Heart left ventricle (tissue), 16 donors: ENCODE measurements around the gene ESPN. TPM values are rescaled to one million over a fixed set of nuclear protein-coding genes. Genes with fewer than 3 reads are reported as not detected.

Experiments used
- ATAC-seq, 4 donors: fragments of 200-7000 bp; cut with Tn5 transposase; one replicate each; pipeline ENCODE4 v1.9.1; 2020 to 2022; ENCODE audit warnings: moderate library complexity in 4 of 4, mild to moderate bottlenecking in 3 of 4, moderate number of reproducible peaks in 1 of 4
- DNase-seq, 5 donors: peaks; one replicate each; pipeline ENCODE4 v3.0.0-alpha.2; 2020
- H3K27ac ChIP-seq, 12 donors: fragments of 200-600 bp; sonication (generic) in 4 of 12; one replicate each; pipeline versions ENCODE4 v1.5.0 to v1.8.0; 2016 to 2022; ENCODE audit warnings: mild to moderate bottlenecking in 2 of 12
- H3K27me3 ChIP-seq, 9 donors: fragments of 200-600 bp; sonication (generic) in 2 of 9; one replicate each; pipeline versions ENCODE4 v1.5.1 to v1.8.0; 2016 to 2022; ENCODE audit warnings: mild to moderate bottlenecking in 3 of 9
- H3K36me3 ChIP-seq, 9 donors: fragments of 200-600 bp; sonication (generic) in 2 of 9; one replicate each; pipeline versions ENCODE4 v1.5.0 to v1.8.0; 2018 to 2022; ENCODE audit warnings: mild to moderate bottlenecking in 2 of 9
- H3K4me1 ChIP-seq, 12 donors: fragments of 200-600 bp; sonication (generic) in 4 of 12; one replicate each; pipeline versions ENCODE4 v1.5.0 to v1.8.0; 2016 to 2022; ENCODE audit warnings: mild to moderate bottlenecking in 3 of 12
- H3K4me3 ChIP-seq, 12 donors: fragments of 200-600 bp; sonication (generic) in 4 of 12; one replicate each; pipeline versions ENCODE4 v1.5.0 to v1.8.0; 2017 to 2022; ENCODE audit warnings: mild to moderate bottlenecking in 9 of 12, moderate library complexity in 4 of 12
- H3K9me3 ChIP-seq, 12 donors: fragments of 200-600 bp; sonication (generic) in 4 of 12; one replicate each; pipeline versions ENCODE4 v1.5.0 to v1.8.0; 2016 to 2022; ENCODE audit warnings: mild to moderate bottlenecking in 1 of 12
- POLR2A ChIP-seq, 2 donors: fragments of 450-650 bp; IDR thresholded peaks; one replicate each; pipeline ENCODE4 v1.6.1; 2017; ENCODE audit warnings: antibody characterized with exemption in 2 of 2, mild to moderate bottlenecking in 2 of 2, moderate library complexity in 2 of 2
- WGBS, 4 donors: extraction: QIAGEN DNeasy Blood & Tissue Kit in 2 of 4; methylation state at CpG; one replicate each; pipeline versions ENCODE4 v1.1.5 to v1.1.7; 2013 to 2018; 5-methylcytosine and 5-hydroxymethylcytosine counted together
- intact Hi-C, 10 donors: fragments of 100-400 bp; cut with DNase I; formaldehyde crosslinking; loops; one replicate each; pipeline versions ENCODE4 v1.11.1 to v1.14.2; 2022
- polyA plus RNA-seq, 2 donors: library from polyadenylated mRNA; stranded (reverse); fragments of 200-250 nt; gene quantifications; one replicate each; pipeline ENCODE4 v1.2.3, GENCODE V29; 2013
- total RNA-seq, 9 donors: library from RNA; depleted of rRNA in 2 of 9; stranded (reverse); fragments of >200 nt in 2 of 9; fragmentation: NEBNext Ultra II Directional in 3 of 9; extraction: Animal tissue kit (Norgen Biotek cat#: 25700) in 3 of 9; gene quantifications; one replicate each; pipeline versions ENCODE4 v1.1.0 to v1.2.4, GENCODE V29; 2016 to 2023
- TF ChIP-seq, protein P1 (sequence below), 12 donors: fragments of 200-600 bp; sonication (generic) in 4 of 12; IDR thresholded peaks; one replicate each; pipeline versions ENCODE4 v1.5.0 to v1.8.0; 2018 to 2022; ENCODE audit warnings: antibody characterized with exemption in 12 of 12, mild to moderate bottlenecking in 5 of 12
- donor health status: ischemic (EF 13 %, LVEDD 7.1; RV severe dilation, severe dysfunction).
- donor health status: healthy with polysubstance abuse.
- donor health status: DM: no; HTN: yes; CAD: no.
- donor health status: DM: no; HTN: no; CAD: no.
- donor health status: ischemic (EF 25% LVEDD 6.9; RV normal size, moderate dysfunction).
- donor health status: ischemic (EF 25% LVEDD 5.7; RV mildly dilated, moderate dysfunction).
- donor health status: healthy.
- donor health status: DM: yes; HTN: yes; CAD: no.
- donor health status: ischemic (EF 35%, LVEDD 5.7; RV mildly dilated, moderate dysfunction).
- donor health status: nonischemic (EF 11% LVEDD 7.7; RV severe dilation, severe dysfunction).
- donor health status: DM: yes; HTN: yes; CAD: no.
- donor health status: PGD.
- donor health status: ischemic (EF 29% LVEDD 5.4; RV normal size, mild dysfunction).
- donor health status: nonischemic (EF 23%, LVEDD 6.1; RV moderate dilation, normal function).

The ESPN gene
- total and polyA plus RNA-seq, 11 donors: 0.10 to 1.3 (median 0.21) TPM; not detected in 6

DNA sequence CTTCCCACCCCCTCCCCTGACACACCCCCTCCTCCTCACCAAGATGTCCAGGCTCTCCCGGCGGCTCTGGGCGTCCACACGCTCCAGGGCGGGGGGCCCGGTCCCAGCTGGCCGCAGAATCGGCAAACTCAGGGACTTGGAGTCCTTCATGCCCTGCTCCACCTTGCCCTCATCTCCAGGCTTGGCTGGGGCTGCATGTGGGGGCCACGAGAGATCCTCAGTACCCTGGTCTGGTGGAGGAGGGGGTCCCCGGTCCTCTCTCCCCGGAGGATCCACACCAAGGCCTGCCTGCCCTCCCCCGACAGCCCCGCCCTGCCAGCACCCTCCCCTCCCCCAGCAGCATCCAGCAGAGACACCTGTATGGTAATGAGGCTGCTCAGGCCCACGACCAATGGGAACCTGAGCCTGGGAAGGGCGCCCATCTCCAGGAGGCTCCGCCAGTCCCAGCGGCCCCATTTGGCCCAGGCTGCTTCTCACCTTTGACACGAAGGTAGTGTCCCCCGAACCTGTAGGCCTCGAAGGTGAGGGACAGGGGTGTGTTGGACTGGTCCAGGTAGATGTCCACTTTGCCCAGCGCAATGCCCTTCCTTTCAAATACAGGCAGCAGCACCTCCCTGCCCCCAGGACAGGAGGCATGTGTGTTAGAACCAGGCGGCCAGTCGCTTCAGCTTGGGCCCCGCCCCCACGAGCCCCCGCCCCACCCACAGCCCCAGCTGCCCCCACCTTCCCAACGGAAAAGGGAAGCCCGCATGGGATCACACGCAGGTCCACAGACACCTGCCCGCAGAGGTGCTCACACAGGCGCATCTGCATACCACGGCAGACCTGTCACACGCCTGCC is 49.6 kb downstream of the ESPN start:
- WGBS, 4 donors: 83 to 89% (median 87%) methylated on average over 12 to 33 of the region's 33 CpGs
- H3K9me3 ChIP-seq: no peaks in the 10 kb centered on the region
- peaks cover 0 to 6% (median 0%) of the 10 kb centered on the region in 12 donors for H3K4me1 ChIP-seq
- DNase-seq (no peak), ATAC-seq (no peak)
- intact Hi-C loops: no loop called here
- no peak overlapping the region for H3K27ac ChIP-seq
- no peaks in the 10 kb centered on the region for H3K27me3 ChIP-seq
- TF ChIP-seq, protein P1, sequence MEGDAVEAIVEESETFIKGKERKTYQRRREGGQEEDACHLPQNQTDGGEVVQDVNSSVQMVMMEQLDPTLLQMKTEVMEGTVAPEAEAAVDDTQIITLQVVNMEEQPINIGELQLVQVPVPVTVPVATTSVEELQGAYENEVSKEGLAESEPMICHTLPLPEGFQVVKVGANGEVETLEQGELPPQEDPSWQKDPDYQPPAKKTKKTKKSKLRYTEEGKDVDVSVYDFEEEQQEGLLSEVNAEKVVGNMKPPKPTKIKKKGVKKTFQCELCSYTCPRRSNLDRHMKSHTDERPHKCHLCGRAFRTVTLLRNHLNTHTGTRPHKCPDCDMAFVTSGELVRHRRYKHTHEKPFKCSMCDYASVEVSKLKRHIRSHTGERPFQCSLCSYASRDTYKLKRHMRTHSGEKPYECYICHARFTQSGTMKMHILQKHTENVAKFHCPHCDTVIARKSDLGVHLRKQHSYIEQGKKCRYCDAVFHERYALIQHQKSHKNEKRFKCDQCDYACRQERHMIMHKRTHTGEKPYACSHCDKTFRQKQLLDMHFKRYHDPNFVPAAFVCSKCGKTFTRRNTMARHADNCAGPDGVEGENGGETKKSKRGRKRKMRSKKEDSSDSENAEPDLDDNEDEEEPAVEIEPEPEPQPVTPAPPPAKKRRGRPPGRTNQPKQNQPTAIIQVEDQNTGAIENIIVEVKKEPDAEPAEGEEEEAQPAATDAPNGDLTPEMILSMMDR (IDR thresholded peaks at IDR 0.05): no peak
- TF ChIP-seq POLR2A (IDR thresholded peaks at IDR 0.05): no peak
- H3K36me3 ChIP-seq: peaks cover 0 to 77% (median 43%) of the 10 kb centered on the region in 9 donors
- H3K4me3 ChIP-seq: no peak overlapping the region

DNA sequence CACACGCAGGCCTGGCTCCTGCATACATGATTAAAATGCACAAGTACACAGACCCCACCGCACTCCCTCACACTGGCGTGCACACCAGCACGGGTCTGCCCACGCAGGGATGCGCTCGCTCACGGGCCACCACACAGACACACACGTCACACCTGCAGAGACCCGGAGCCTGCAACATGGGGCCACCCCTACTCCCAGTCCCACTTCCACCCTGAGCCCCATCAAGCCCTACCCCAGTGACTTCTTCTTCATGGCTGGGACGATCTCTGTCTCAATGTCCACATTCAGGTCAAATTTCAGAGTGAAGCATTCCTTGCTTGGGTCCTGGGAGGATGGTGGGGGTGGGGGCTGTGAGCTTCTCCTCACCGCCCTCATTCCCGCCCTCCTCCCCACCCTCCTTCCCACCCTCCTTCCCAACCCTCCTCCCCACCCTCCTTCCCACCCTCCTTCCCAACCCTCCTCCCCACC is 50.3 kb downstream of the ESPN start:
- ATAC-seq (no peak), DNase-seq (no peak)
- WGBS, 4 donors: 83 to 86% (median 85%) methylated on average over 13 of the region's 13 CpGs
- Histone ChIP-seq H3K9me3 (no peaks in the 10 kb centered on the region), H3K27me3 (no peaks in the 10 kb centered on the region), H3K36me3 (peaks cover 0 to 71% (median 37%) of the 10 kb centered on the region in 9 donors), H3K27ac (no peak overlapping the region), H3K4me1 (peaks cover 0 to 6% (median 0%) of the 10 kb centered on the region in 12 donors), H3K4me3 (no peak overlapping the region)
- TF ChIP-seq POLR2A (IDR thresholded peaks at IDR 0.05): no peak
- TF ChIP-seq, protein P1 (IDR thresholded peaks at IDR 0.05): no peak
- intact Hi-C loops: no loop called here

DNA sequence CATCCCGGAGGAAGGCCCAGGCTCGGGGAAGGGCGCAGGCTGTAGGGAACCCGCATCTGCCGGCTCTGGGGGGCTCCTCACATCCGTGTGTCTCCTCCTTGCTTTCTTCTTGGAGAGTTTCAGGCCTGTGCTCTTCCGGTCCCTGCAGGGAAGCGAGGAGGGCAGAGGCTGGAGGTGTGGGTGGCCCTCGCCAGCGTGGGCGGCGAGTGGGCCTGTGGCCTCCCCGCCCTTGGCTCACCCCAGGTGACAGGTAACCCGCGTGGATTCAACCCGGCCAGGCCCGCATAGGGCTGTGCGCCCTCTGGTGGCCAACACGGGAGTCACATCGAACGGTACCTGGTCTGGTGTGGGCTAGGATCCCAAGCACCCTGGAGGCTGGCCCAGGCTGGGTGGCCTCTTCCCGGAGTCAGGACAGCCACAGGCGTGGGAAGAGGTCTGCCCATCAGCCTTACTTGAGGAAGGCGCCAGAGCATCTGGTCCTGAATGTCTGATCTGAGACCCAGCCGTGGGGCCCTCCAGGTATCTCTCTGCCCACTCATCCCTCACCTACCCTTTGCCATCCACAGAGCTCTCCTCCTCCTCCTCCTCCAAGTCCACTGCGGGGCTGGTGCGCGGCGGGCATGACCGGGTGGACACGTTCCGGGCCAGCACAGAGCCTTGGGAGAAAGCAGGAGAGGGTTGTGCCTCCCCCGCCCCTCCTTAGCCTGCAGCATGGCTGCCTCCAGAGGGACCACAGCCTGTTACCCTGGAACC is 51.0 kb downstream of the ESPN start:
- H3K4me3 ChIP-seq: no peak overlapping the region
- DNase-seq: peak in 4 of 5 donors; percentile 55 to 82 (median 66)
- no peaks in the 10 kb centered on the region for H3K27me3 ChIP-seq
- peaks cover 0 to 64% (median 29%) of the 10 kb centered on the region in 9 donors for H3K36me3 ChIP-seq
- ATAC-seq: peak in 3 of 4 donors; percentile 70 to 79 (median 70)
- intact Hi-C loops: no loop called here
- no peaks in the 10 kb centered on the region for H3K9me3 ChIP-seq
- H3K4me1 ChIP-seq: peaks cover 0 to 6% (median 0%) of the 10 kb centered on the region in 12 donors
- 35 to 64% (median 48%) methylated on average over 22 to 33 of the region's 33 CpGs for WGBS, 4 donors
- TF ChIP-seq, protein P1 (IDR thresholded peaks at IDR 0.05): peak; percentile 78 to 96 (median 90)
- TF ChIP-seq POLR2A (IDR thresholded peaks at IDR 0.05): no peak
- H3K27ac ChIP-seq: no peak overlapping the region

DNA sequence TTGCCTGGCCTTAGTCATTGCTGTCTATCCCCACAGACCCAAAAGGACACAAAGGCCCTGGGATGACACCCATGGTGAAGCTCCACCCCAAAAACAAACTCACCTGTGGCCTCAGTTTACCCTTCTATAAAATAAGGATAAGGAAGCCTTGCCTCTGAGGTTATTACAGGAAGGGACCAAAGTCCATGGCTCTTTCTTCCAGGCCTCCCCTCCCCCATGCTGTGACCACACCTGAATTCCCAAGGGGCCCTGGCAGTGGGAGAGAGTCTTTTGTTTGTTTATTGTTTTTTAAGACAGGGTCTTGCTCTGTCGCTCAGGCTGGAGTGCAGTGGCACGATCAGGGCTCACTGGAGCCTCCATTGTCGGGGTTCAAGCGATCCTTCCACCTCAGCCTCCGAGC is 51.9 kb downstream of the ESPN start:
- no peak overlapping the region for H3K27ac ChIP-seq
- H3K4me1 ChIP-seq: peaks cover 0 to 6% (median 0%) of the 10 kb centered on the region in 12 donors
- H3K9me3 ChIP-seq: no peaks in the 10 kb centered on the region
- ATAC-seq (no peak), DNase-seq (no peak)
- H3K4me3 ChIP-seq: no peak overlapping the region
- H3K27me3 ChIP-seq: no peaks in the 10 kb centered on the region
- intact Hi-C loops: no loop called here
- 89 to 91% (median 90%) methylated on average over 5 of the region's 5 CpGs for WGBS, 4 donors
- H3K36me3 ChIP-seq: peaks cover 0 to 55% (median 23%) of the 10 kb centered on the region in 9 donors
- TF ChIP-seq, protein P1 (IDR thresholded peaks at IDR 0.05): no peak
- TF ChIP-seq POLR2A (IDR thresholded peaks at IDR 0.05): no peak
